GM10248 (cell line): Measurements from ENCODE around the gene SEMA3A.

Experiments used
- CTCF ChIA-PET: fragments of 300-600 bp; sonication (Branson Sonifier 250); formaldehyde crosslinking; extraction: SDS; loops from one replicate; lab custom pipeline; 2021; ENCODE audit warnings: antibody characterized with exemption; lab: Yijun Ruan, JAX
- POLR2A ChIA-PET: fragments of 350-650 bp; sonication (Branson Sonifier 250); formaldehyde crosslinking; extraction: SDS; loops from one replicate; lab custom pipeline; 2020; ENCODE audit warnings: antibody characterized with exemption; lab: Yijun Ruan, JAX
- DNase-seq: peaks from one replicate; pipeline ENCODE4 v3.0.0; 2012; ENCODE audit errors: extremely low spot score
- TF ChIP-seq, protein P1 (sequence below): IDR thresholded peaks from 2 replicates; pipeline ENCODE4 v1.5.1; 2012; ENCODE audit warnings: mild to moderate bottlenecking, low read depth; ENCODE audit errors: extremely low read depth, missing control alignments, control extremely low read depth

SEMA3A gene

DNA sequence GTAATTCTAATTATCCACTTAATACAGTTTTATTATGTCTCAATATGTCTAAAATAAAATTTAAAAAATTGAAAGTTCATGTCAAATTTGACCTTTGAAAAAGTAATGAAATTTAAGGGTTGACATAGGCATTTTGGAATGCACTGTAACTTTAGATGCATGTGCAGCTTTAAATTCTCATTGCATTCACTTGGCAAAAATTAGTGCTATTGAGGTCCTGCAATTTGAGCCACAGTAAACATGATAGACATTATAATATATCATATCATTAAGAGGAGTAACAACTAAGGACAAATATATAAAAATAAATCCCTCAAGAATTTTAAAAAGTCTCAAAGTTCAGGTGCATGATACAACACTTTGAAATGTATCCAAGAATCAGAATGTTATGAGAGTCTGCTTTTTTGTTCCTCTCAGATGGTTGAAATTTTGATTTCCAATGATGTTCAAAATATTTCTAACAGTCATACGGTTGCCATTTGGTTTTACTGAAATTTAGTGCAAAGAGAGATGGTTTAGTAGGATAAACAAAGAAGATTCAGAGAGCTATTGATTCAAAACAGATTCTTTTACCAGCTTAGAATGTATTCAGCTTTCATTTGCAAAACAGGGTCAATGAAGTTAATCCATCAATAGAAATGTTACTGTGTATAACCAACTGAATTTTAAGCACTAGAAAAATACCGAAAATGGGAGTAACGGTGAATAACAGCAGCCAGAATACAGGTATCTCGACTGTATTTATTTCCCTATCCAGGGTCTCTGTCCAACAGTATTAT lies 71.8 kb downstream of the SEMA3A start:
- ChIA-PET POLR2A (no interaction called here), CTCF (no interaction called here)
- TF ChIP-seq, protein P1, sequence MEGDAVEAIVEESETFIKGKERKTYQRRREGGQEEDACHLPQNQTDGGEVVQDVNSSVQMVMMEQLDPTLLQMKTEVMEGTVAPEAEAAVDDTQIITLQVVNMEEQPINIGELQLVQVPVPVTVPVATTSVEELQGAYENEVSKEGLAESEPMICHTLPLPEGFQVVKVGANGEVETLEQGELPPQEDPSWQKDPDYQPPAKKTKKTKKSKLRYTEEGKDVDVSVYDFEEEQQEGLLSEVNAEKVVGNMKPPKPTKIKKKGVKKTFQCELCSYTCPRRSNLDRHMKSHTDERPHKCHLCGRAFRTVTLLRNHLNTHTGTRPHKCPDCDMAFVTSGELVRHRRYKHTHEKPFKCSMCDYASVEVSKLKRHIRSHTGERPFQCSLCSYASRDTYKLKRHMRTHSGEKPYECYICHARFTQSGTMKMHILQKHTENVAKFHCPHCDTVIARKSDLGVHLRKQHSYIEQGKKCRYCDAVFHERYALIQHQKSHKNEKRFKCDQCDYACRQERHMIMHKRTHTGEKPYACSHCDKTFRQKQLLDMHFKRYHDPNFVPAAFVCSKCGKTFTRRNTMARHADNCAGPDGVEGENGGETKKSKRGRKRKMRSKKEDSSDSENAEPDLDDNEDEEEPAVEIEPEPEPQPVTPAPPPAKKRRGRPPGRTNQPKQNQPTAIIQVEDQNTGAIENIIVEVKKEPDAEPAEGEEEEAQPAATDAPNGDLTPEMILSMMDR, result no peak
- DNase-seq, result no peak

DNA sequence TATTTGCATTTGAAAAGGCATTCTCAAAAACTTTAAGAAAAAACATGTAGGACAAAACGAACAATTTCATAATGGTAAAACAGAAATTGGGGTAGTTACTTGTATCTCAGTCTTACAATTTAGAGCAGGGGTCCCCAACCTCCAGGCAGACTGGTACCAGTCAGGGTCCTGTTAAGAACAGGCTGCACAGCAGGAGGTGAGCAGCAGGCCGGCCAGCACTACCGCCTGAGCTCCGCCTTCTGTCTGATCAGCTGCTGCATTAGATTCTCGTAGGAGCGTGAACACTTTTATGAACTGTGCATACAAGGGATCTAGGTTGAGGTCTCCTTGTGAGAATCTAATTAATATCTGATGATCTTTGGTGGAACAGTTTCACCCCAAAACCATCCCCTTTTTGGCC lies 77.3 kb downstream of the SEMA3A start:
- DNase-seq, result no peak

DNA sequence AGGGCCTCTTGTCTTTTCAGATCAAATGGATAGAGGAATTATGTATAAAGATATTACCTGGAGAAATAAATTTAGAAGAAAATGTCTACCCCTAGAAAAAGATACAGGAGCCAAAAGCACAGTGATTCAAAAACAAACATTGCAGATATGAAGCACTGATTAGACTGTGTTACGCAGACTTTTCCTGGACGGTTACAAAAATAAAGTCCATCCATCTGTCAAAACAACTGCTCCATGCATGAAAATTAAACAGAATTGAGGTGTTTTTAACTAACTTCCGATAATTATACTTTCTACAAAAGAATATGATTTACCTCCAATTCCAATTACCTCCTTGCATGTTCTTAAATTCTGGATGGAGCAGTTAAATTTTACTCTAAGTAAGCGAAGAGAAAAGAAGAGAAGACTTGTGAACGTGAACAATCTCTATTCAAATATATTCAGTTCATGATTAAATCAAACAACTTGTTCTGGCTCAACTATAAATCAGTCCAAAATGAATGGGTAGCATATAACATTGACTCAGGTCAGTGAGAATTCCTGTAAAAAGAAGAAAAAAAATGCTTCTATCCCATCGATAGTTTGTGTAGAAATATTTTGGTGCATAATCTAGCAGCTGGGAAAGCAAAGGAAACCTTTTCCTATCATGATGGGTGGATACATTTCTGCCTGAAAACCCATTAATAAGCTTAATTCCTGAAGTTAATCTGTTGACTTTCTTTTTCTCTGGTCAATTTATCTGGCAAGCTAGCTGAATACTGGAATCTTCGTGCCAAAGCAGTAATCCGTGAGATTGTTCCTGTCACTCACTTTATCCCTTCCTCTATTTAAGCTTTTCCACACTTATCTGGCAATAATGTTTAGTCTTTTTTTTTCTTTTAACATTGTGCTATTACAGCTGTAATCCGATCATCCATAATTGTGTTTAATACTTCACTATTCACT lies 80.4 kb downstream of the SEMA3A start:
- ChIA-PET POLR2A (no interaction called here), CTCF (no interaction called here)
- DNase-seq, result no peak
- TF ChIP-seq, protein P1, result no peak

More for the DNA sequence above, 77.3 kb downstream of the SEMA3A start:
- TF ChIP-seq, protein P1, result no peak
- ChIA-PET POLR2A (no interaction called here), CTCF (no interaction called here)

DNA sequence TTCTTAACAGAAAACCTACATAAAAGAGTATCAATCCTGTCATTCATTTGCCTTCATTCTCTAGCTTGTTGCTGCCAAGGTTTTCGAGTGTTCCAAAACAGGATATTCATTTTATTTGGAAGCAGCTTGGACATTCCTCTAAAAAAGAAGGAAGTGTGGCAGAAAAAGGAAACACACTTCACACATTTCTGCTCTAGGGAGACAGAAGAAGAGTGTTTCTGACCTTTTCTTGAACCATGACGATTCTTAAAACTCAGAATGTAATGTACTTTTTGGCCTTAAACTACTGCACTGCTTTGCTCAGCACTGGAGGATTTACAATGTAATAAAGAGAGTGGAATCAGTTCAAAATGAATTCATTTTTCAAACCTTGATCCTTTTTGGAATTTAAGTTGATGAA lies 81.3 kb downstream of the SEMA3A start:
- DNase-seq, result no peak
- CTCF ChIA-PET, result no interaction called here
- TF ChIP-seq, protein P1, result no peak
- POLR2A ChIA-PET, result no interaction called here

DNA sequence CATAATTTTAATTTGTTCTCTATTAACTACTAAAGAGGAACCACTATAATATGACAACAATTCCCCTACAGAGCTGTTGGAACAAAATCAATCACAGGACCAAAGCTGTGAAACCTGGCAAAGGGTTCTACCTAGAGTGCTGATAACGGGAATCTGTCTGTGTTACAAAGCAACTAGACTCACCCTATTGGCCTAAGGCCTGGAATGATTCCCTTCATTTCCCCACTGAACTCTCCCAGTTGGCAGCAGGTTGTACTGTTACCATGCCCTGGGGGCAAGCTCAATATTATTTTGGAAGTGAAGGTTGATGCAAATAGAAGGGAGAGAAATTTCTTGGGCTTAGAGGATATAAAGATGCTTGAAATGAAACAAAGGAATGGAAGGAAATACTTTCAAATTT lies 81.8 kb downstream of the SEMA3A start:
- no peak for DNase-seq
- POLR2A ChIA-PET, result no interaction called here
- TF ChIP-seq, protein P1, result no peak
- CTCF ChIA-PET, result no interaction called here

DNA sequence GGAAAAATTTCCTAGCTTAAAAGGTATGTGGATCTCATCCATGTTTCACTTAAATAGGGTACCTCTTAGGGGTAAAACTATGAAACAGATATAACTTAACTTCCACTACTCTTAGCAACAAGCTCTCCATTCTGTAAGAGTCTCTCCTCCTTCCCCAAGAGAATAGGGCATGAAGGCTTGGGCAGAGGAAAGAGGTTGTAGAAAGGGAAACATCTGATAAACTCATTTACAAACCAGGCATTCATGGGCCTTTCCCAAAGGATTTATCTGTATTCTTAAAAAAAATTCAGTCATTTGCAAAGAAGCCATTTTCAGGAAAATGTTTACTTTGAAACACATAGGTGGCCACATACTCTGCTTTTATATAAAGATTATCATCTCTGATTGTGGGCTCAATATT lies 82.7 kb downstream of the SEMA3A start:
- ChIA-PET CTCF (no interaction called here), POLR2A (no interaction called here)
- TF ChIP-seq, protein P1, result no peak
- no peak for DNase-seq
